ENCODE data around the gene NRM. TPM values are rescaled to one million over a fixed set of nuclear protein-coding genes. Genes with fewer than 3 reads are reported as not detected.
A peak's percentile ranks its signal among the peaks of the same experiment; 100 is the strongest.

The NRM gene
- total and polyA plus RNA-seq, 2 of the 13 experiments (the other 11 are each of a cell fraction or from before 2014, with no cell fraction given) = 12.5 to 16.0 TPM

GRCh38 chr6:30686009-30686907, 4.5 kb downstream of the NRM start, which contains the start of gene PPP1R18 (continued):
- no peak for TF ChIP-seq ZNF550 (CRISPR knock-in tag; IDR thresholded peaks at IDR 0.05; ENCODE audit: borderline replicate concordance)
- TF ChIP-seq RCOR2 (CRISPR knock-in tag; IDR thresholded peaks at IDR 0.05) = no peak
- TF ChIP-seq ZNF362 (CRISPR knock-in tag; IDR thresholded peaks at IDR 0.05; ENCODE audit: borderline replicate concordance) = no peak
- no peak for TF ChIP-seq ZNF770 (CRISPR knock-in tag; IDR thresholded peaks at IDR 0.05)
- no peak for TF ChIP-seq JDP2 (CRISPR knock-in tag; IDR thresholded peaks at IDR 0.05; ENCODE audit: borderline replicate concordance)
- no peak for TF ChIP-seq HNF1A (IDR thresholded peaks at IDR 0.05; ENCODE audit: low read depth)
- 0 out of 2 replicates have a peak, but pooled peaks have one; percentile 48 for TF ChIP-seq HNF1A (CRISPR knock-in tag; IDR thresholded peaks at IDR 0.05; ENCODE audit: borderline replicate concordance)
- no peak for TF ChIP-seq TFE3 (CRISPR knock-in tag; IDR thresholded peaks at IDR 0.05)
- 0 out of 4 replicates have a peak, but pooled peaks of 1 of the 2 experiments have one; percentile 33 for TF ChIP-seq POLR2A (IDR thresholded peaks at IDR 0.05; ENCODE audit: insufficient read depth in 1 of 2, low read depth in 2 of 2, low read length in 2 of 2)
- TF ChIP-seq ZNF496 (CRISPR knock-in tag; IDR thresholded peaks at IDR 0.05; ENCODE audit: insufficient replicate concordance) = no peak
- no peak for TF ChIP-seq DNMT3B (CRISPR knock-in tag; conservative IDR thresholded peaks at IDR 0.05)
- no peak for TF ChIP-seq SMARCE1 (IDR thresholded peaks at IDR 0.05; ENCODE audit: borderline replicate concordance)
- TF ChIP-seq KLF12 (CRISPR knock-in tag; IDR thresholded peaks at IDR 0.05; ENCODE audit: borderline replicate concordance) = 0 out of 2 replicates have a peak, but pooled peaks have one; percentile 58
- TF ChIP-seq TEAD2 (CRISPR knock-in tag; IDR thresholded peaks at IDR 0.05) = no peak
- TF ChIP-seq ZNF775 (CRISPR knock-in tag; IDR thresholded peaks at IDR 0.05; ENCODE audit: borderline replicate concordance) = no peak
- TF ChIP-seq ZNF230 (CRISPR knock-in tag; IDR thresholded peaks at IDR 0.05) = peak; percentile 40; the same call in 1 of the 2 replicates
- TF ChIP-seq PBX3 (CRISPR knock-in tag; IDR thresholded peaks at IDR 0.05; ENCODE audit: borderline replicate concordance) = no peak
- no peak for TF ChIP-seq SAFB2 (CRISPR knock-in tag; IDR thresholded peaks at IDR 0.05; ENCODE audit: borderline replicate concordance, low read depth)
- TF ChIP-seq JUND (CRISPR knock-in tag; IDR thresholded peaks at IDR 0.05) = no peak

All from HepG2 (cell line).